ENCODE data around the gene ELF3. TPM values are rescaled to one million over a fixed set of nuclear protein-coding genes. Genes with fewer than 3 reads are reported as not detected.

The ELF3 gene
- total and polyA plus RNA-seq, 2 of the 8 experiments (the other 6 are each of a cell fraction or from before 2014, with no cell fraction given): 17.3 to 25.0 TPM

DNA sequence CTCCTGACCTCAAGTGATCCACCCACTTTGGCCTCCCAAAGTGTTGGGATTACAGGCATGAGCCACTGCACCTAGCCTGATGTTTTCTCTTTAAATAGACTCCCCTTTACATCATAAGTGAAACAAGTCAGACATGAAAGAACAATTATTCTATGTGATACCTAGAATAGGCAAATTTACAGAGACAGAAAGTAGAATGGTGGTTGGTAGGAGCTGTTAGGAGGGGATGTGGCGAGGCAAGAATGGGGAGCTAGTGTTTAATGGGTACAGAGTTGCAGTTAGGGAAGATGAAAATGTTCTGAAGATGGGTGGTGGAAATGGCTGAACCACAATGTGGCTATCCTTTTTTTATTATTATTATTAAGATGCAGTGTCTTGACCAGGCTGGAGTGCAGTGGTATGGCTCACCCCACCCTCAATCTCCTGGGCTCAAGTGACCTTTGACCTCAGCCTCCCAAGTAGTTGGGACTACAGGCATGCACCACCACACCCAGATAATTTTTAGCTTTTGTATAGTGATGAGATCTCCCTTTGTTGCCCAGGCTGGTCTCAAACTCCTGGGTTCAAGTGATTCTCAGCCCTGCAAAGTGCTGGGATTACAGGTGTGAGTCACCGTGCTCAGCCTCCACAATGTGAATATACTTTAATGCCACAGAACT, 28.4 kb downstream of the ELF3 start (continued):
- TF ChIP-seq JUND (IDR thresholded peaks at IDR 0.05; ENCODE audit: low read length): no peak
- TF ChIP-seq SUZ12 (IDR thresholded peaks at IDR 0.05; ENCODE audit: low read length): no peak
